IPS-18c (cell line): Measurements from ENCODE around the gene LGSN.
"Not testable (repeated sequence)": the region's sequence is repeated elsewhere in the genome, so short reads cannot be mapped to it uniquely, and the experiment has no call there.

Experiments used
- H3K4me3 ChIP-seq: 2 replicates; pipeline ENCODE4 v1.7.0; 2013; ENCODE audit warnings: low read depth, mild to moderate bottlenecking, low read length, moderate library complexity; ENCODE audit not compliant: insufficient read depth
- H3K9me3 ChIP-seq: one replicate; pipeline ENCODE4 v1.6.1; 2013; ENCODE audit warnings: mild to moderate bottlenecking, low read length, moderate library complexity; ENCODE audit not compliant: control insufficient read depth, insufficient read depth

Gene LGSN, protein sequence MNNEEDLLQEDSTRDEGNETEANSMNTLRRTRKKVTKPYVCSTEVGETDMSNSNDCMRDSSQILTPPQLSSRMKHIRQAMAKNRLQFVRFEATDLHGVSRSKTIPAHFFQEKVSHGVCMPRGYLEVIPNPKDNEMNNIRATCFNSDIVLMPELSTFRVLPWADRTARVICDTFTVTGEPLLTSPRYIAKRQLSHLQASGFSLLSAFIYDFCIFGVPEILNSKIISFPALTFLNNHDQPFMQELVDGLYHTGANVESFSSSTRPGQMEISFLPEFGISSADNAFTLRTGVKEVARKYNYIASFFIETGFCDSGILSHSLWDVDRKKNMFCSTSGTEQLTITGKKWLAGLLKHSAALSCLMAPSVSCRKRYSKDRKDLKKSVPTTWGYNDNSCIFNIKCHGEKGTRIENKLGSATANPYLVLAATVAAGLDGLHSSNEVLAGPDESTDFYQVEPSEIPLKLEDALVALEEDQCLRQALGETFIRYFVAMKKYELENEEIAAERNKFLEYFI

GRCh38 chr6:63319939-63320338 lies at the start of gene LGSN:
TSS of gene LGSN (minus strand) at chr6:63319983. CDS start at chr6:63319943, 40 bp downstream.
- Histone ChIP-seq H3K4me3 (no peak within 1 kb of the TSS), H3K9me3 (no peaks in the 10 kb centered on the region)

GRCh38 chr6:63368347-63368746 lies 48.6 kb upstream of the LGSN start:
- Histone ChIP-seq H3K9me3 (no peaks in the 10 kb centered on the region), H3K4me3 (no peak overlapping the region)

DNA sequence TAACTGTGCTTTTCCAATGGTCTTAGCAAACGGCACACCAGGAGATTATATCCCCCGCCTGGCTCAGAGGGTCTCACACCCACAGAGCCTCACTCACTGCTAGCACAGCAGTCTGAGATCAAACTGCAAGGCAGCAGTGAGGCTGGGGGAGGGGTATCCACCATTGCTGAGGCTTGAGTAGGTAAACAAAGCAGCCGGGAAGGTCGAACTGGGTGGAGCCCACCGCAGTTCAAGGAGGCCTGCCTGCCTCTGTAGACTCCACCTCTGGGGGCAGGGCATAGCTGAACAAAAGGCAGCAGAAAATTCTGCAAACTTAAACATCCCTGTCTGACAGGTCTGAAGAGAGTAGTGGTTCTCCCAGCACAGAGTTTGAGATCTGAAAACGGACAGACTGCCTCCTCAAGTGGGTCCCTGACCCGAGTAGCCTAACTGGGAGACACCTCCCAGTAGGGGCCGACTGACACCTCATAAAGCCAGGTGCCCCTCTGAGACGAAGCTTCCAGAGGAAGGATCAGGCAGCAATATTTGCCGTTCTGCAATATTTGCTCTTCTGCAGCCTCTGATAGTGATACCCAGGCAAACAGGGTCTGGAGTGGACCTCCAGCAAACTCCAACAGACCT lies 42.8 kb upstream of the LGSN start:
- H3K9me3 ChIP-seq, H3K4me3 ChIP-seq: not testable (repeated sequence)

GRCh38 chr6:63357384-63357783 lies 37.6 kb upstream of the LGSN start:
- not testable (repeated sequence) for H3K9me3 ChIP-seq, H3K4me3 ChIP-seq

DNA sequence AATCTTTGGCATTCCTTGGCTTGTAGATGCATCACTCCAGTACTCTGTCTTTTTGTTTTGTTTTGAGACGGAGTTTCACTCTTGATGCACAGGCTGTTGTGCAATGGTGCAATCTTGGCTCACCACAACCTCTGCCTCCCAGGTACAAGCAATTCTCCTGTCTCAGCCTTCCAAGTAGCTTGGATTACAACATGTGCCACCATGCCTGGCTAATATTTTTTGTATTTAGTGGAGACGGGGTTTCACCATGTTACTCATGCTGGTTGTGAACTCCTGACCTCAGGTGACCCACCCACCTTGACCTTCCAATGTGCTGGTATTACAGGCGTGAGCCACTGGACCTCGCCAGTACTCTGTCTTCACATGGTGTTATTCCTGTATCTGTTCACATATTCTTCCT lies 35.8 kb upstream of the LGSN start:
- no peaks in the 10 kb centered on the region for H3K9me3 ChIP-seq

GRCh38 chr6:63353286-63353630 lies 33.5 kb upstream of the LGSN start:
- Histone ChIP-seq H3K9me3 (no peaks in the 10 kb centered on the region), H3K4me3 (no peak overlapping the region)

More for the DNA sequence above, 35.8 kb upstream of the LGSN start:
- H3K4me3 ChIP-seq, result no peak overlapping the region

- no peak overlapping the region for H3K4me3 ChIP-seq
- no peaks in the 10 kb centered on the region for H3K9me3 ChIP-seq
Observed at GRCh38 chr6:63352544-63353285, 32.9 kb upstream of the LGSN start.

DNA sequence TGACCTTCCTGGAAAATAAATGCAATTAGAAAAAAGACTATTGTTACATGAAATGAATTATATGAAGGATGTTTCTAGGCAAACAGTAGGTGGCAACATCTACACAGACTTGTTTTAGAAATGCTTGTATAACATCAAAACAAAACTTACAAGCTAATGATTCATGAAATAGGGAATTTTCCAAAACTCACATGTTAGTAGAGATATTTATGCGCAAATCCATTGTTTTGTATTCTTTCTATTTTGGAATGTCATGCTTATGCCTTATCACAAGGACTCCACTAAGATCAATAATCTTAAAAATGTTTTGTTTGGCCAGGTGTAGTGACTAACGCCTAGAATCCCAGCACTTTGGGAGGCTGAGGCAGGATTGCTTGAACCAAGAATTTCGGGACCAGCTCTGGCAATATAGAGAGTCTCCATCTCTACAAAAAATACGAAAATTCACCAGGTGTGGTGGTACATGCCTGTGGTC lies 32.3 kb upstream of the LGSN start:
- Histone ChIP-seq H3K9me3 (no peaks in the 10 kb centered on the region), H3K4me3 (no peak overlapping the region)

DNA sequence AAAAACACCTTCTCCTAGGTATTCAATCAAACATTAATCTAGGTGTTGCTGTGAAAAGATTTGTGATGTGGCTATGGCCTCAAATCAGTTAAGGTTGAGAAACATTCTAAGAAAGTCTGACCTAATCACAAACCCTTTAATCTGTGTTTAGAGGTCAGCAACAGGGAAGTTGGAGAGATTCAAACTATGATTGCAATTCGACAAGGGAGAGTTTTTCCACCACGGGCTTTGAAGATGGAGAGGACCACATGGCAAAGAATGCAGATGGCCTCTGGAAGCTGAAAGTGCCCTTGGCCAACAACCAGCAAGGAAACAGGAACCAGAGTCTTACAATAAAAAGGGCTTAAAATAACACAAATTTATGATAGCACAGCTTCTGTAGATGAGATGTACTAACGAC lies 29.6 kb upstream of the LGSN start:
- no peaks in the 10 kb centered on the region for H3K9me3 ChIP-seq
- no peak overlapping the region for H3K4me3 ChIP-seq

GRCh38 chr6:63348836-63349235 lies 29.1 kb upstream of the LGSN start:
- no peak overlapping the region for H3K4me3 ChIP-seq
- no peaks in the 10 kb centered on the region for H3K9me3 ChIP-seq

GRCh38 chr6:63347599-63347998 lies 27.8 kb upstream of the LGSN start:
- no peak overlapping the region for H3K4me3 ChIP-seq

DNA sequence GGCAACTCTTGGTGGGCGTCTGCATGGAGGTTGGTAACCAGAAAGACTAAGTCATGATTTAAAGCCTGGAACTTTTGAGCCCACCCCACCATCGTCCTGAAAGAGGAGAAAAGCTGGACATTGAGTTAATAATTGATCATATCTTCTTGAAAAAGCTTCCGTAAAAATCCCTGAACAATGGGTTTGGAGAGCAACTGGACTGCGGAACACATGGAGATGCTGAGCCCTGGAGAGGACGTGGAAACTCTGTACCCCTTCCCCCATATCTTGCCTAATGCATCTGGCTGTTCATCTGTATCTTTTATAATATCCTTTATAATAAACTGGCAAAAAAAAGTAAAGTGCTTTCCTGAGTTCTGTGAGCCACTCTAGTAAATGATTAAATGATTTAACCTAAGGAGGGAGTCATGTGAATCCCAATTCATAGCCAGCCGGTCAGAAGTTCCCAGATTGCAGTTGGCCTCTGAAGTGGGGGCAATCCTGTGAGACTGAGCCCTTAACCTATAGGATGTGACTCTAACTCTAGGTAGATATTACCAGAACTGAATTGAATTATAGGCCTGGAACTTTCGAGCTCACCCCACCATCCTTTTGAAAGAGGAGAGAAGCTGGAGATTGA lies 26.5 kb upstream of the LGSN start:
- no peak overlapping the region for H3K4me3 ChIP-seq

More at GRCh38 chr6:63347599-63347998, 27.8 kb upstream of the LGSN start:
- no peaks in the 10 kb centered on the region for H3K9me3 ChIP-seq

DNA sequence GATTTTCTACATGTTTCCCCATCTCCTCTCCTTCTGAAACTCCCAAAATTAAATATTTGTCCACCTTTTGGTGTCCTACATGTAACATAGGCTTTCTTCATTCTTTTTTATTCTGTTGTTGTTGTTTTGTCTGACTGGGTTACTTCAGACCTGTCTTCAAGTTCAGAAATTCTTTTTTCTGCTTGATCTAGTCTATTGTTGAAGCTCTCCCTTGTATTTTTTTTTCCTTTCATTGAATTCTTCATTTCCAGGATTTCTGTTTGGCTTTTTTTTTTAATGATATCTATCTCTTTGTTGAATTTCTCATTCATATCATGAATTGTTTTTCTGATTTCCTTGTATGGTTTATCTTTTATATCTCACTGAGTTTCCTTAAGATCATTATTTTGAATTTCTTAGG lies 20.6 kb upstream of the LGSN start:
- H3K9me3 ChIP-seq, result no peaks in the 10 kb centered on the region
- H3K4me3 ChIP-seq, result no peak overlapping the region

More for the DNA sequence above, 26.5 kb upstream of the LGSN start:
- no peaks in the 10 kb centered on the region for H3K9me3 ChIP-seq

- H3K9me3 ChIP-seq, H3K4me3 ChIP-seq: not testable (repeated sequence)
Observed at GRCh38 chr6:63334652-63335051, 14.9 kb upstream of the LGSN start.

DNA sequence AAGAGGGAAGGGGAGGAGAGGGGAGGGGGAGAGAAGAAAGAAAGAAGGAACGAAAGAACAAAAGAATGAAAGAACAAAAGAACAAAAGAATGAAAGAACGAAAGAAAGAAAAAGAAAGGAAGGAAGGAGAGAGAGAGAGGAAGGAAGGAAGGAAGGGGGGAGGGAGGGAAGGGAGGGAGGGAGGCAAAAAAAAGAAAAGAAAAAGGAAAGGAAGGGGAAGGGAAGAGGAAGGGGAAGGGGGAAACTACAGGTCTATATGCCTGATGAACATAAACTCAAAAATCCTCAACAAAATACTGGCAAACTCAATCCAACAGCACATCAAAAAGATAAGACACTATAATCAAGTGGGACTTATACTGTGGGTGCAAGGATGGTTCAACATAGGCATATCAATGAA lies 13.7 kb upstream of the LGSN start:
- Histone ChIP-seq H3K4me3 (no peak overlapping the region), H3K9me3 (no peaks in the 10 kb centered on the region)

DNA sequence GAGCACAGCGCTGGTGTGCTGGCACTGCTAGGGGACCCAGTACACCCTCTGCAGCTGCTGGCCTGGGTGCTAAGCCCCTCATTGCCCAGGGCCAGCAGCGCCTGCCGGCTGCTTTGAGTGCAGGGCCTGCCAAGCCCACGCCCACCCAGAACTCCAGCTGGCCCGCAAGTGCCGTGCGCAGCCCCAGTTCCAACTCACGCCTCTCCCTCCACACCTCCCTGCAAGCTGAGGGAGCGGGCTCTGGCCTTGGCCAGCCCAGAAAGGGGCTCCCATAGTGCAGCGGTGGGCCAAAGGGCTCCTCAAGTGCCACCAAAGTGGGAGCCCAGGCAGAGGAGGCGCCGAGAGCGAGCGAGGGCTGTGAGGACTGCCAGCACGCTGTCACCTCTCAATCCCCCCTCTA lies 6.8 kb upstream of the LGSN start:
- H3K9me3 ChIP-seq, H3K4me3 ChIP-seq: not testable (repeated sequence)

DNA sequence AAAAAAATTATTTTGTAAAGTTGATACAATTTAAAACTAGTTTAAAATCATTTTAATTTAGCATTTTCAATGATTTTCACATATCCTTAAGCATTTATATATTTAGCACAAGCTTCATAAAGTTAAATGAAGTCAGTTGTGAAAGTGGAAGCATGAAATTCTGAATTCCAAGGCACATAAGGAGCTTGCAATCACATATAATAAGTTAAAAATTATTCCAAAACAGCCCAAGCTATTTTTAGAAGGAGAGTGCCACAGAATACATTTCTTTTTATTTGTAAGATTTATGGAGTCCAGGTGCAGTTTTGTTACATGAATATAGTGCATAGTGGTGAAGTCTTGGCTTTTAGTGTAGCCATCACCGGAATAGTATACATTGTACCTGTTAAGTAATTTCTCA lies 3.2 kb upstream of the LGSN start:
- no peaks in the 10 kb centered on the region for H3K9me3 ChIP-seq
- no peak overlapping the region for H3K4me3 ChIP-seq
